HG03060 (cell line): ENCODE data around the gene RGS6.

Source experiments
- ATAC-seq: cut with Tn5 transposase; IDR thresholded peaks from one replicate; pipeline ENCODE4 v1.9.1; 2021; ENCODE audit warnings: low read depth, moderate number of reproducible peaks; ENCODE audit not compliant: unreplicated experiment

RGS6 gene

GRCh38 chr14:72479461-72479931, 547.3 kb downstream of the RGS6 start:
- no peak for ATAC-seq

- ATAC-seq: no peak
Measured at GRCh38 chr14:72480464-72481243, 548.4 kb downstream of the RGS6 start.

GRCh38 chr14:72483311-72483710, 551.1 kb downstream of the RGS6 start:
- no peak for ATAC-seq

GRCh38 chr14:72485695-72486094, 553.5 kb downstream of the RGS6 start:
- no peak for ATAC-seq

- ATAC-seq: no peak
Measured at GRCh38 chr14:72488514-72488913, 556.3 kb downstream of the RGS6 start.

GRCh38 chr14:72492196-72492595, 560.0 kb downstream of the RGS6 start:
- no peak for ATAC-seq

GRCh38 chr14:72495668-72496067, 563.4 kb downstream of the RGS6 start:
- ATAC-seq: no peak

- ATAC-seq: no peak
Measured at GRCh38 chr14:72498646-72499045, 566.4 kb downstream of the RGS6 start.

GRCh38 chr14:72499746-72500145, 567.5 kb downstream of the RGS6 start:
- no peak for ATAC-seq

GRCh38 chr14:72500234-72500838, 568.1 kb downstream of the RGS6 start:
- no peak for ATAC-seq

GRCh38 chr14:72501439-72501838, 569.2 kb downstream of the RGS6 start:
- no peak for ATAC-seq

GRCh38 chr14:72503271-72503670, 571.0 kb downstream of the RGS6 start:
- no peak for ATAC-seq

GRCh38 chr14:72503696-72504368, 571.6 kb downstream of the RGS6 start:
- ATAC-seq: no peak

- no peak for ATAC-seq
Measured at GRCh38 chr14:72510566-72510965, 578.3 kb downstream of the RGS6 start.

GRCh38 chr14:72512281-72512680, 580.1 kb downstream of the RGS6 start:
- no peak for ATAC-seq

- no peak for ATAC-seq
Measured at GRCh38 chr14:72512925-72513324, 580.7 kb downstream of the RGS6 start.

GRCh38 chr14:72513346-72513745, 581.1 kb downstream of the RGS6 start:
- no peak for ATAC-seq

GRCh38 chr14:72513965-72514659, 581.9 kb downstream of the RGS6 start:
- ATAC-seq: no peak

- ATAC-seq: no peak
Measured at GRCh38 chr14:72514660-72515025, 582.4 kb downstream of the RGS6 start.

GRCh38 chr14:72515779-72516770, 583.8 kb downstream of the RGS6 start:
- no peak for ATAC-seq
